HEK293T (cell line): ENCODE results near the gene RAB41.

Experiments used
- ARNT ChIP-seq: fragments of 450-650 bp; IDR thresholded peaks from 2 replicates; pipeline ENCODE4 v1.6.1; 2017; ENCODE audit warnings: mild to moderate bottlenecking
- BHLHE40 ChIP-seq: fragments of 450-650 bp; IDR thresholded peaks from 2 replicates; pipeline ENCODE4 v1.6.1; 2016; ENCODE audit warnings: mild to moderate bottlenecking, moderate library complexity, borderline replicate concordance
- ELF4 ChIP-seq: fragments of 450-650 bp; IDR thresholded peaks from 2 replicates; pipeline ENCODE4 v1.6.1; 2017; ENCODE audit warnings: antibody characterized with exemption
- FOXA1 ChIP-seq: fragments of 450-650 bp; IDR thresholded peaks from 2 replicates; pipeline ENCODE4 v1.6.1; 2016; ENCODE audit warnings: mild to moderate bottlenecking
- FOXK2 ChIP-seq: fragments of 450-650 bp; IDR thresholded peaks from 2 replicates; pipeline ENCODE4 v1.6.1; 2016; ENCODE audit warnings: mild to moderate bottlenecking
- FOXM1 ChIP-seq: fragments of 450-650 bp; IDR thresholded peaks from 2 replicates; pipeline ENCODE4 v1.6.1; 2017; ENCODE audit warnings: mild to moderate bottlenecking, borderline replicate concordance
- HDGF ChIP-seq: fragments of 450-650 bp; IDR thresholded peaks from 2 replicates; pipeline ENCODE4 v1.6.1; 2017; ENCODE audit warnings: antibody characterized with exemption, borderline replicate concordance
- SP1 ChIP-seq: fragments of 450-650 bp; IDR thresholded peaks from 2 replicates; pipeline ENCODE4 v1.6.1; 2017
- SUZ12 ChIP-seq: fragments of 450-650 bp; IDR thresholded peaks from 2 replicates; pipeline ENCODE4 v1.6.1; 2016; ENCODE audit warnings: mild to moderate bottlenecking
- ZNF384 ChIP-seq: fragments of 450-650 bp; IDR thresholded peaks from 2 replicates; pipeline ENCODE4 v1.6.1; 2016

DNA sequence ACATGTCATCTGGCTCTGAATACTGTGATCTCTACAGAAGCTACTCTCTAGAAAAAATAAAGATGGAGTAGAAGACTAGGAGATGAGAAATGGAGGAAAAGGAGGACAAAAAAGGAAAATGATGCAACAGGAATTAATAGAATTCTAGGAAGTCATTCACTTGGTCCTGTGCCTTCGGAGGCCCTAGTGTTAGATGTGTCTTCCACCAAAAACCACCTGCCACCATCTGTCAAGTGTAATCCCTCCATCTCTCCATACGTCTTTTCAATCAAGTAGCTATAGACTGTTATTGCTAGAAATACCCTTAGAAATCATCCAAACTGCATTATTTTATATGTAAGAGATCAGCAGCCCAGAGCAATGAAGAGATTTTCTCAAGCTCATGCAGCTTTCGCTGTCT, 2.9 kb upstream of the RAB41 start:
- TF ChIP-seq ZNF384 (no peak), FOXA1 (no peak), FOXM1 (no peak), HDGF (no peak), ARNT (no peak), FOXK2 (no peak), SUZ12 (no peak), SP1 (no peak), BHLHE40 (no peak), ELF4 (no peak)
